ENCODE results near the gene WSCD1. TPM values are rescaled to one million over a fixed set of nuclear protein-coding genes. Genes with fewer than 3 reads are reported as not detected.

The WSCD1 gene
- total and polyA plus RNA-seq, 3 donors from 2014 or later = 11.6 to 33.8 (median 12.9) TPM

- TF ChIP-seq, protein P1, sequence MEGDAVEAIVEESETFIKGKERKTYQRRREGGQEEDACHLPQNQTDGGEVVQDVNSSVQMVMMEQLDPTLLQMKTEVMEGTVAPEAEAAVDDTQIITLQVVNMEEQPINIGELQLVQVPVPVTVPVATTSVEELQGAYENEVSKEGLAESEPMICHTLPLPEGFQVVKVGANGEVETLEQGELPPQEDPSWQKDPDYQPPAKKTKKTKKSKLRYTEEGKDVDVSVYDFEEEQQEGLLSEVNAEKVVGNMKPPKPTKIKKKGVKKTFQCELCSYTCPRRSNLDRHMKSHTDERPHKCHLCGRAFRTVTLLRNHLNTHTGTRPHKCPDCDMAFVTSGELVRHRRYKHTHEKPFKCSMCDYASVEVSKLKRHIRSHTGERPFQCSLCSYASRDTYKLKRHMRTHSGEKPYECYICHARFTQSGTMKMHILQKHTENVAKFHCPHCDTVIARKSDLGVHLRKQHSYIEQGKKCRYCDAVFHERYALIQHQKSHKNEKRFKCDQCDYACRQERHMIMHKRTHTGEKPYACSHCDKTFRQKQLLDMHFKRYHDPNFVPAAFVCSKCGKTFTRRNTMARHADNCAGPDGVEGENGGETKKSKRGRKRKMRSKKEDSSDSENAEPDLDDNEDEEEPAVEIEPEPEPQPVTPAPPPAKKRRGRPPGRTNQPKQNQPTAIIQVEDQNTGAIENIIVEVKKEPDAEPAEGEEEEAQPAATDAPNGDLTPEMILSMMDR (IDR thresholded peaks at IDR 0.05) = no peak
- TF ChIP-seq POLR2A (IDR thresholded peaks at IDR 0.05) = no peak
- no peaks in the 10 kb centered on the region for H3K4me1 ChIP-seq
- intact Hi-C loops (cut with DNase I; ENCODE audit: low total_unique reads) = no loop called here
- H3K36me3 ChIP-seq (ENCODE audit: low read depth, missing control alignments) = no peaks in the 10 kb centered on the region
- H3K9me3 ChIP-seq = no peaks in the 10 kb centered on the region
- no peak overlapping the region for H3K27ac ChIP-seq
- H3K27me3 ChIP-seq = no peaks in the 10 kb centered on the region
- no peak for DNase-seq
- no peak overlapping the region for H3K4me3 ChIP-seq
- WGBS, 2 donors = 88 to 96% methylated on average over 9 to 12 of the region's 12 CpGs
These were observed 42.7 kb upstream of the WSCD1 start for GRCh38 chr17:6027342-6028024.

GRCh38 chr17:6028294-6028693 is 41.9 kb upstream of the WSCD1 start:
- H3K4me3 ChIP-seq = no peak overlapping the region
- no peaks in the 10 kb centered on the region for H3K27me3 ChIP-seq
- WGBS, 2 donors = 74 to 81% methylated on average over 10 of the region's 10 CpGs
- no peak overlapping the region for H3K27ac ChIP-seq
- intact Hi-C loops (cut with DNase I; ENCODE audit: low total_unique reads) = no loop called here
- TF ChIP-seq, protein P1 (IDR thresholded peaks at IDR 0.05) = no peak
- no peak for TF ChIP-seq POLR2A (IDR thresholded peaks at IDR 0.05)
- no peaks in the 10 kb centered on the region for H3K4me1 ChIP-seq
- H3K9me3 ChIP-seq = no peaks in the 10 kb centered on the region
- no peak for DNase-seq
- no peaks in the 10 kb centered on the region for H3K36me3 ChIP-seq (ENCODE audit: low read depth, missing control alignments)

DNA sequence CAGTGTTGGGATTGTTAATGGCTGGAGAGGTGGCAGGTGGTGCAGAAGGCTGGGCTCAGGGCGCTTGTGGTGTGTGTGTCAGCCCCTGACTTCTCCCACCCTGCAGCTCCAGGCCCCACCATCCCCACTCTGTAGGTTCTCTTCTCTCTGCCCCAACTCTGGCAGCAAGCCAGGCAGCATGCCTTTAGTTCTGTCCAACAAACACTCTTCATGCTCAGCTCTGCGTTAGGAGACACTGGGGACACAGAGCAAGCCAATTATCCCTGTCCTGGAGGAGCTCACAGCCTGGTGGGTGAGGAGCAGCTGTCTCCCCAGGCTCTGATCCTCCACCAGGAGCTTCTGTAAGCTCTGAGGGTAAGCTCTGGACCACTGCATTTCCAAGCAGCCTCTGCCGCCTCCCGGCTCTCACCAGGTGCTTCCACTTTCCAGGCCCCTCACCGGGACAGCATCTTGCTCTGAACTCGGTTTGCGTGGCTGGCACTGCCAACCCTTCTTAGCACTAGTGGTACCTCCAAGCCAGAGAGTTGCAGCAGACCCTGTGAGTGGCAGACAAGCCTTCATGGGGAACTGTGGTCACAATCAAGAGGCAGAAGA is 34.3 kb upstream of the WSCD1 start:
- no peak overlapping the region for H3K4me3 ChIP-seq
- H3K27ac ChIP-seq = no peak overlapping the region
- DNase-seq = no peak
- intact Hi-C loops (cut with DNase I; ENCODE audit: low total_unique reads) = no loop called here
- H3K36me3 ChIP-seq (ENCODE audit: low read depth, missing control alignments) = no peaks in the 10 kb centered on the region
- H3K27me3 ChIP-seq = no peaks in the 10 kb centered on the region
- TF ChIP-seq POLR2A (IDR thresholded peaks at IDR 0.05) = no peak
- TF ChIP-seq, protein P1 (IDR thresholded peaks at IDR 0.05) = no peak
- 75 to 81% methylated on average over 5 to 7 of the region's 7 CpGs for WGBS, 2 donors
- H3K9me3 ChIP-seq = no peaks in the 10 kb centered on the region
- no peaks in the 10 kb centered on the region for H3K4me1 ChIP-seq

DNA sequence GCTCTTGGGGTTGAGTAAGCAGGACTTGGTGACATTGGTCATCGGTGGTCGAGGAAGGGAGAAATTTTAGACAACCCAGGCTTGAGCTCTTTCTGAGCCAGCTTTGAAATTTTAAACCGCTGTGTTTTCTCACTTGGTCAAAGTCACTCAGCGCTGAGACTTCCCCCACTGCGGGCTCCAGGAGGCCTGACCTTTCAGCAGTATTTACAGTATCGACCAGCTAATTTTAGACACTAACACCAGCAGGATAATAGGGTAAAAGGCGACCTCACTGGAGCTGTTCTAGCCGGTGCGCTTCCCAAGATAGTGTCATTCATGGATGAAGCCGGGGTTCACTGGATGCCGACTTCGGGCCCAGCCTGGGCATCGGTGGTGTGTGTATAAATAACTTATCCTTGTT is 29.7 kb upstream of the WSCD1 start:
- intact Hi-C loops (cut with DNase I; ENCODE audit: low total_unique reads) = no loop called here
- no peak overlapping the region for H3K27ac ChIP-seq
- 85 to 87% methylated on average over 13 of the region's 13 CpGs for WGBS, 2 donors

More for the DNA sequence above, 29.7 kb upstream of the WSCD1 start:
- no peaks in the 10 kb centered on the region for H3K27me3 ChIP-seq
- H3K4me3 ChIP-seq = no peak overlapping the region
- DNase-seq = no peak
- TF ChIP-seq, protein P1 (IDR thresholded peaks at IDR 0.05) = no peak
- no peak for TF ChIP-seq POLR2A (IDR thresholded peaks at IDR 0.05)
- no peaks in the 10 kb centered on the region for H3K4me1 ChIP-seq
- no peaks in the 10 kb centered on the region for H3K9me3 ChIP-seq
- H3K36me3 ChIP-seq (ENCODE audit: low read depth, missing control alignments) = no peaks in the 10 kb centered on the region

Data from testis (tissue), 3 donors.